ENCODE measurements around the gene RBM11.

RBM11 gene

GRCh38 chr21:14262039-14262438 is 46.1 kb downstream of the RBM11 start:
- Histone ChIP-seq H3K4me3 (replicated peaks; ENCODE audit: low read depth, low read length) (no peak overlapping the region), H3K27me3 (replicated peaks; ENCODE audit: control insufficient read depth, insufficient read depth, low read length) (no peaks in the 10 kb centered on the region), H3K36me3 (ENCODE audit: control insufficient read depth, insufficient read depth, low read length) (no peaks in the 10 kb centered on the region)
- DNase-seq (ENCODE audit: extremely low read depth, insufficient read length): no peak
- TF ChIP-seq CTCF (IDR thresholded peaks at IDR 0.05; ENCODE audit: insufficient read depth, low read length, poor library complexity, severe bottlenecking): no peak

- TF ChIP-seq CTCF (IDR thresholded peaks at IDR 0.05; ENCODE audit: insufficient read depth, low read length, poor library complexity, severe bottlenecking): no peak
- Histone ChIP-seq H3K27me3 (replicated peaks; ENCODE audit: control insufficient read depth, insufficient read depth, low read length) (no peaks in the 10 kb centered on the region), H3K36me3 (ENCODE audit: control insufficient read depth, insufficient read depth, low read length) (no peaks in the 10 kb centered on the region), H3K4me3 (replicated peaks; ENCODE audit: low read depth, low read length) (no peak overlapping the region)
- DNase-seq (ENCODE audit: extremely low read depth, insufficient read length): no peak
Observed at GRCh38 chr21:14263879-14264278, 47.9 kb downstream of the RBM11 start.

- TF ChIP-seq CTCF (IDR thresholded peaks at IDR 0.05; ENCODE audit: insufficient read depth, low read length, poor library complexity, severe bottlenecking): no peak
- H3K4me3 ChIP-seq (replicated peaks; ENCODE audit: low read depth, low read length): no peak overlapping the region
- no peaks in the 10 kb centered on the region for H3K27me3 ChIP-seq (replicated peaks; ENCODE audit: control insufficient read depth, insufficient read depth, low read length)
- no peaks in the 10 kb centered on the region for H3K36me3 ChIP-seq (ENCODE audit: control insufficient read depth, insufficient read depth, low read length)
- no peak for DNase-seq (ENCODE audit: extremely low read depth, insufficient read length)
Observed at GRCh38 chr21:14265023-14265422, 49.1 kb downstream of the RBM11 start.

- no peak for DNase-seq (ENCODE audit: extremely low read depth, insufficient read length)
- Histone ChIP-seq H3K4me3 (replicated peaks; ENCODE audit: low read depth, low read length) (no peak overlapping the region), H3K36me3 (ENCODE audit: control insufficient read depth, insufficient read depth, low read length) (no peaks in the 10 kb centered on the region), H3K27me3 (replicated peaks; ENCODE audit: control insufficient read depth, insufficient read depth, low read length) (no peaks in the 10 kb centered on the region)
- TF ChIP-seq CTCF (IDR thresholded peaks at IDR 0.05; ENCODE audit: insufficient read depth, low read length, poor library complexity, severe bottlenecking): no peak
Observed at GRCh38 chr21:14267076-14267475, 51.1 kb downstream of the RBM11 start.

- H3K27me3 ChIP-seq (replicated peaks; ENCODE audit: control insufficient read depth, insufficient read depth, low read length): no peaks in the 10 kb centered on the region
- no peak for TF ChIP-seq CTCF (IDR thresholded peaks at IDR 0.05; ENCODE audit: insufficient read depth, low read length, poor library complexity, severe bottlenecking)
- no peaks in the 10 kb centered on the region for H3K36me3 ChIP-seq (ENCODE audit: control insufficient read depth, insufficient read depth, low read length)
- H3K4me3 ChIP-seq (replicated peaks; ENCODE audit: low read depth, low read length): no peak overlapping the region
- no peak for DNase-seq (ENCODE audit: extremely low read depth, insufficient read length)
Observed at GRCh38 chr21:14270631-14271030, 54.7 kb downstream of the RBM11 start.

- no peak for TF ChIP-seq CTCF (IDR thresholded peaks at IDR 0.05; ENCODE audit: insufficient read depth, low read length, poor library complexity, severe bottlenecking)
- Histone ChIP-seq H3K36me3 (ENCODE audit: control insufficient read depth, insufficient read depth, low read length) (no peaks in the 10 kb centered on the region), H3K4me3 (replicated peaks; ENCODE audit: low read depth, low read length) (no peak overlapping the region), H3K27me3 (replicated peaks; ENCODE audit: control insufficient read depth, insufficient read depth, low read length) (no peaks in the 10 kb centered on the region)
- DNase-seq (ENCODE audit: extremely low read depth, insufficient read length): no peak
Observed at GRCh38 chr21:14271053-14271452, 55.1 kb downstream of the RBM11 start.

Measured in GM06990 (cell line).